Measurements from ENCODE around the gene HIP1R. TPM values are rescaled to one million over a fixed set of nuclear protein-coding genes. Genes with fewer than 3 reads are reported as not detected.

HIP1R gene
- total and polyA plus RNA-seq, 2 donors = 16.5 to 17.2 TPM

DNA sequence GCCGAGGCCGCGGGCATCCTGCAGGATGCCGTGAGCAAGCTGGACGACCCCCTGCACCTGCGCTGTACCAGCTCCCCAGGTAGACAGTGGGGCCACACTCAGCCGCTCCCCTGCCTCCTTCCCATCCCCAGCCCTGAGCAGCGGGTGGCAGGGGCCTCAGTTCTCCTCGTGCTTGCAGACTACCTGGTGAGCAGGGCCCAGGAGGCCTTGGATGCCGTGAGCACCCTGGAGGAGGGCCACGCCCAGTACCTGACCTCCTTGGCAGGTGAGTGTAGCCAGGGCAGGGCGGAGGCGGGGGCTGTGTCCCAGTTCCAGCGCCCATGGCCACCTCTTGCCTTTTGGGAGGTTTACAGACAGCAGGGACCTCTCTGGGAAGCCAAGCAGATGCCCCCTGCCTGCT is 22.9 kb downstream of the HIP1R start:
- WGBS = 86% methylated on average over 14 of the region's 14 CpGs
- DNase-seq (ENCODE audit: extremely low spot score) = no peak
- Histone ChIP-seq H3K4me3 (ENCODE audit: low read depth, low read length) (no peak overlapping the region), H3K4me1 (ENCODE audit: insufficient read depth) (no peaks in the 10 kb centered on the region), H3K27ac (ENCODE audit: low read depth) (no peak overlapping the region), H3K36me3 (ENCODE audit: insufficient read depth) (peaks cover 2% of the 10 kb centered on the region)

DNA sequence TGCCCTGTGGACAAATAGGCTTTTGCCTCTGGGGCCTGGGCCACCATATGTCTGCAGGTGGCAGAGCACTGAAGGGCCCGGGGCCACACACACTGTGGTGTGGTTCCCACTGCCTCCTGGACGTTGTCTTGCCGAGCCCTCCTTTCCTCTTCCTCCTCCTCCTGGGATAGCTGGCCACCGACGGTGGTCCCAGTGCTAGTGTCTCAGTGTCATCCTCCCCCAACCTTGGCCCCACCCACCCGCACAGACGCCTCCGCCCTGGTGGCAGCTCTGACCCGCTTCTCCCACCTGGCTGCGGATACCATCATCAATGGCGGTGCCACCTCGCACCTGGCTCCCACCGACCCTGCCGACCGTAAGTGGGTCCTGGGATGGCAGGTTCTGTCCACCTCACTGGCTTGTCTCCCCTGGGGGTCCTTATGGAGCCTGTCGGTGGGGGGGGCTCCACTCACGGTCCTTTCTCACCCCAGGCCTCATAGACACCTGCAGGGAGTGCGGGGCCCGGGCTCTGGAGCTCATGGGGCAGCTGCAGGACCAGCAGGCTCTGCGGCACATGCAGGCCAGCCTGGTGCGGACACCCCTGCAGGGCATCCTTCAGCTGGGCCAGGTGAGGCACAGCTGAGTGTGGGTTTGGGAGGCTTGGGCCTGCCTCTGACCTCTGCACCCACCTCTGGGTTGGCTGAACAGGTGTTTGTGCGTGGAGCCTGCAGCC is 23.5 kb downstream of the HIP1R start:
- Histone ChIP-seq H3K27ac (ENCODE audit: low read depth) (no peak overlapping the region), H3K4me1 (ENCODE audit: insufficient read depth) (no peaks in the 10 kb centered on the region), H3K36me3 (ENCODE audit: insufficient read depth) (peaks cover 2% of the 10 kb centered on the region), H3K4me3 (ENCODE audit: low read depth, low read length) (no peak overlapping the region)
- DNase-seq (ENCODE audit: extremely low spot score) = no peak
- WGBS = 86% methylated on average over 22 of the region's 22 CpGs

- WGBS = 82% methylated on average over 26 of the region's 26 CpGs
- Histone ChIP-seq H3K27ac (ENCODE audit: low read depth) (no peak overlapping the region), H3K36me3 (ENCODE audit: insufficient read depth) (peaks cover 2% of the 10 kb centered on the region), H3K4me3 (ENCODE audit: low read depth, low read length) (no peak overlapping the region), H3K4me1 (ENCODE audit: insufficient read depth) (no peaks in the 10 kb centered on the region)
- DNase-seq (ENCODE audit: extremely low spot score) = no peak
These were observed 24.2 kb downstream of the HIP1R start for GRCh38 chr12:122859303-122860039.

GRCh38 chr12:122860040-122860853 is 25.0 kb downstream of the HIP1R start:
- Histone ChIP-seq H3K36me3 (ENCODE audit: insufficient read depth) (peaks cover 2% of the 10 kb centered on the region), H3K4me1 (ENCODE audit: insufficient read depth) (no peaks in the 10 kb centered on the region), H3K27ac (ENCODE audit: low read depth) (no peak overlapping the region), H3K4me3 (ENCODE audit: low read depth, low read length) (no peak overlapping the region)
- no peak for DNase-seq (ENCODE audit: extremely low spot score)
- WGBS = 39% methylated on average over 28 of the region's 28 CpGs

- 85% methylated on average over 23 of the region's 23 CpGs for WGBS
- H3K27ac ChIP-seq (ENCODE audit: low read depth) = no peak overlapping the region
- DNase-seq (ENCODE audit: extremely low spot score) = no peak
- peaks cover 3% of the 10 kb centered on the region for H3K36me3 ChIP-seq (ENCODE audit: insufficient read depth)
- no peaks in the 10 kb centered on the region for H3K4me1 ChIP-seq (ENCODE audit: insufficient read depth)
- H3K4me3 ChIP-seq (ENCODE audit: low read depth, low read length) = no peak overlapping the region
These were observed 25.8 kb downstream of the HIP1R start for GRCh38 chr12:122860854-122861586.

DNA sequence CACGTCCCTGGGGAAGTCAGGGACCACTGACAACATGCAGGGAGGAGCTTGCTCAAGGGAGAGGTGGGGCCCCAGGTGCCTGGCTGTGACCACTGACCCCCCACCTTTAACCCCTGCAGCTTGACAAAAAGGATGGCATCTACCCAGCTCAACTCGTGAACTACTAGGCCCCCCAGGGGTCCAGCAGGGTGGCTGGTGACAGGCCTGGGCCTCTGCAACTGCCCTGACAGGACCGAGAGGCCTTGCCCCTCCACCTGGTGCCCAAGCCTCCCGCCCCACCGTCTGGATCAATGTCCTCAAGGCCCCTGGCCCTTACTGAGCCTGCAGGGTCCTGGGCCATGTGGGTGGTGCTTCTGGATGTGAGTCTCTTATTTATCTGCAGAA is 26.3 kb downstream of the HIP1R start:
- WGBS = 73% methylated on average over 5 of the region's 5 CpGs
- H3K27ac ChIP-seq (ENCODE audit: low read depth) = no peak overlapping the region

GRCh38 chr12:122862110-122862634 is 26.9 kb downstream of the HIP1R start:
- Histone ChIP-seq H3K4me3 (ENCODE audit: low read depth, low read length) (no peak overlapping the region), H3K4me1 (ENCODE audit: insufficient read depth) (no peaks in the 10 kb centered on the region), H3K36me3 (ENCODE audit: insufficient read depth) (peaks cover 4% of the 10 kb centered on the region), H3K27ac (ENCODE audit: low read depth) (no peak overlapping the region)
- 66% methylated on average over 20 of the region's 20 CpGs for WGBS
- DNase-seq (ENCODE audit: extremely low spot score) = no peak

More for the DNA sequence above, 26.3 kb downstream of the HIP1R start:
- Histone ChIP-seq H3K4me1 (ENCODE audit: insufficient read depth) (no peaks in the 10 kb centered on the region), H3K4me3 (ENCODE audit: low read depth, low read length) (no peak overlapping the region), H3K36me3 (ENCODE audit: insufficient read depth) (peaks cover 5% of the 10 kb centered on the region)
- DNase-seq (ENCODE audit: extremely low spot score) = no peak

- Histone ChIP-seq H3K36me3 (ENCODE audit: insufficient read depth) (peaks cover 4% of the 10 kb centered on the region), H3K4me3 (ENCODE audit: low read depth, low read length) (no peak overlapping the region), H3K27ac (ENCODE audit: low read depth) (no peak overlapping the region), H3K4me1 (ENCODE audit: insufficient read depth) (no peaks in the 10 kb centered on the region)
- WGBS = 61% methylated on average over 12 of the region's 12 CpGs
- DNase-seq (ENCODE audit: extremely low spot score) = peak; percentile 21
These were observed 27.8 kb downstream of the HIP1R start for GRCh38 chr12:122862872-122863701.

- Histone ChIP-seq H3K27ac (ENCODE audit: low read depth) (no peak overlapping the region), H3K36me3 (ENCODE audit: insufficient read depth) (peaks cover 4% of the 10 kb centered on the region), H3K4me1 (ENCODE audit: insufficient read depth) (no peaks in the 10 kb centered on the region), H3K4me3 (ENCODE audit: low read depth, low read length) (no peak overlapping the region)
- DNase-seq (ENCODE audit: extremely low spot score) = no peak
- whole genome bisulfite sequencing = 87% methylated on average over 5 of the region's 5 CpGs
These were observed 29.6 kb downstream of the HIP1R start for GRCh38 chr12:122864894-122865253.

GRCh38 chr12:122865268-122866231 is 30.3 kb downstream of the HIP1R start:
- Histone ChIP-seq H3K36me3 (ENCODE audit: insufficient read depth) (peaks cover 4% of the 10 kb centered on the region), H3K4me1 (ENCODE audit: insufficient read depth) (no peaks in the 10 kb centered on the region), H3K4me3 (ENCODE audit: low read depth, low read length) (no peak overlapping the region), H3K27ac (ENCODE audit: low read depth) (no peak overlapping the region)
- WGBS = 83% methylated on average over 43 of the region's 43 CpGs
- no peak for DNase-seq (ENCODE audit: extremely low spot score)

GRCh38 chr12:122866379-122866778 is 31.1 kb downstream of the HIP1R start:
- no peak overlapping the region for H3K27ac ChIP-seq (ENCODE audit: low read depth)
- WGBS = 93% methylated on average over 17 of the region's 17 CpGs
- no peak for DNase-seq (ENCODE audit: extremely low spot score)
- peaks cover 4% of the 10 kb centered on the region for H3K36me3 ChIP-seq (ENCODE audit: insufficient read depth)
- H3K4me3 ChIP-seq (ENCODE audit: low read depth, low read length) = no peak overlapping the region
- no peaks in the 10 kb centered on the region for H3K4me1 ChIP-seq (ENCODE audit: insufficient read depth)
